NB4 (cell line): ENCODE measurements around the gene H6PD.

Experiments used
- DNase-seq: peaks from one replicate; pipeline ENCODE4 v3.0.0; 2010; ENCODE audit warnings: low read depth
- H3K4me3 ChIP-seq: one replicate; pipeline ENCODE4 v1.5.1; 2011; ENCODE audit warnings: mild to moderate bottlenecking, low read depth, low read length, moderate library complexity
- MYC ChIP-seq: IDR thresholded peaks from 2 replicates; pipeline ENCODE4 v1.6.1; 2011; ENCODE audit warnings: low read depth, low read length
- POLR2A ChIP-seq: IDR thresholded peaks from 2 replicates; pipeline ENCODE4 v1.6.1; 2011; ENCODE audit warnings: mild to moderate bottlenecking; ENCODE audit not compliant: insufficient read length; ENCODE audit errors: extremely low read depth
- TF ChIP-seq, protein P1 (sequence below): IDR thresholded peaks from 2 replicates; pipeline ENCODE4 v1.6.1; 2011; ENCODE audit warnings: low read depth, low read length
- TF ChIP-seq, protein P2 (sequence below): IDR thresholded peaks from one replicate; pipeline ENCODE4 v1.5.1; 2012; ENCODE audit warnings: low read depth, low read length

Gene H6PD

DNA sequence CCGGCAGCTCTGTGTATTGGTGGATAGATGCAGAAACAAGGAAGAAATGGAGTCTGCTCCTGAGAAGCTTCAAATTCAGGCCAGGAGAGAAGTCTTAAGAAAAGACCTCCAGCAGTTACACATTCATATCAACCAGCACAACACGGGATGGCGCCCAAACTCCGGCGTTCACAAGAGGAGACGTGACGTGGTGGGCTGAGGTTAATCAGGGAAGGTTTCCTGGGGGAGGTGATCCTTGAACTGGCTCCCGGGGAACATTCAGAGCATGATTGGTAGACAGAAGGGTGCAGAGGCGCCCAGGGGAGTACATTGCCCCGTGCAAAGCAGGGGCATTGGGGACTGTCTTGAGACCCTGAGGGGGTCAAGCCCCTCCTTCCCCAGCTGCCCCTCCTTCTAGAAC is 30.5 kb downstream of the H6PD start:
- H3K4me3 ChIP-seq, result no peak overlapping the region
- DNase-seq, result no peak
- TF ChIP-seq POLR2A (no peak), MYC (no peak)
- TF ChIP-seq, protein P1, sequence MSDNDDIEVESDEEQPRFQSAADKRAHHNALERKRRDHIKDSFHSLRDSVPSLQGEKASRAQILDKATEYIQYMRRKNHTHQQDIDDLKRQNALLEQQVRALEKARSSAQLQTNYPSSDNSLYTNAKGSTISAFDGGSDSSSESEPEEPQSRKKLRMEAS, result no peak
- TF ChIP-seq, protein P2, sequence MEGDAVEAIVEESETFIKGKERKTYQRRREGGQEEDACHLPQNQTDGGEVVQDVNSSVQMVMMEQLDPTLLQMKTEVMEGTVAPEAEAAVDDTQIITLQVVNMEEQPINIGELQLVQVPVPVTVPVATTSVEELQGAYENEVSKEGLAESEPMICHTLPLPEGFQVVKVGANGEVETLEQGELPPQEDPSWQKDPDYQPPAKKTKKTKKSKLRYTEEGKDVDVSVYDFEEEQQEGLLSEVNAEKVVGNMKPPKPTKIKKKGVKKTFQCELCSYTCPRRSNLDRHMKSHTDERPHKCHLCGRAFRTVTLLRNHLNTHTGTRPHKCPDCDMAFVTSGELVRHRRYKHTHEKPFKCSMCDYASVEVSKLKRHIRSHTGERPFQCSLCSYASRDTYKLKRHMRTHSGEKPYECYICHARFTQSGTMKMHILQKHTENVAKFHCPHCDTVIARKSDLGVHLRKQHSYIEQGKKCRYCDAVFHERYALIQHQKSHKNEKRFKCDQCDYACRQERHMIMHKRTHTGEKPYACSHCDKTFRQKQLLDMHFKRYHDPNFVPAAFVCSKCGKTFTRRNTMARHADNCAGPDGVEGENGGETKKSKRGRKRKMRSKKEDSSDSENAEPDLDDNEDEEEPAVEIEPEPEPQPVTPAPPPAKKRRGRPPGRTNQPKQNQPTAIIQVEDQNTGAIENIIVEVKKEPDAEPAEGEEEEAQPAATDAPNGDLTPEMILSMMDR, result no peak

DNA sequence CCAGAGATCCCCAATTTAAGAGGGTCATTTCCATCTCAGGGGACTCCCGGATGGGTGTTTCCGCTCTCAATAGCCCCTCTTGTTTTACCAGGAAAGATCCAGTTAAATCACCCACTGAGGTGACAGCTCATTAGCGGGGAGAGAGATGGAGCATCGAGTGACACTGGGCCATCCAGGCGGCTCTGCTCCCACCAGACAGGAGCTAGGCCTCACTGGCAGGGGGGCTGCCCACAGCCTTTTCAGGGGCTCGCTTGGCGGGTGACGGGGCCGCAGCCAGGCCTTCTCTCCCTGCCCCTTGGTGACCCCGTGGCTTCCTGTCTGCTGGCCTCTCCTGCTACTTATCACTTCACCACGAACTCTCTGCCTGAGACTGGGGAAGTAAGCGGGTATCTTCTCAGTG is 31.4 kb downstream of the H6PD start:
- no peak for DNase-seq
- TF ChIP-seq, protein P1, result no peak
- TF ChIP-seq, protein P2, result no peak
- no peak for TF ChIP-seq POLR2A
- TF ChIP-seq MYC, result no peak
- H3K4me3 ChIP-seq, result no peak overlapping the region

DNA sequence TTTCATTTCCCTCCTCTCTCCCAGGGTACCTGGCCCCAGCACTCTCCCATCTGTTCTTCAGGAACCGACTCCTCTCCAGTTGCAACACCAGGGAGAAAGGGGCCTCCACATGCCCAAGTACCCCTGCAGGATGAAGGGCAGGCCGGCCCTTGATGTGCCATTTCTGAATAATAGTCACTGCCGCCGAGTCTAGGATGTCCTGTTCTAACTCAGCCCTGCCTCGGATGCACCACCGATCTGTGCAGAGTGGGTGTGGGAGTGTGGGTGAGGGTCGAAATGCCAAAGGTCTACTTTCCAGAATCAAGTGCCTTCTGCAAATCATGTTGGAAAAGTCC is 32.7 kb downstream of the H6PD start:
- DNase-seq, result no peak
- H3K4me3 ChIP-seq, result no peak overlapping the region
- TF ChIP-seq, protein P2, result no peak
- TF ChIP-seq POLR2A, result no peak
- TF ChIP-seq, protein P1, result no peak
- no peak for TF ChIP-seq MYC

DNA sequence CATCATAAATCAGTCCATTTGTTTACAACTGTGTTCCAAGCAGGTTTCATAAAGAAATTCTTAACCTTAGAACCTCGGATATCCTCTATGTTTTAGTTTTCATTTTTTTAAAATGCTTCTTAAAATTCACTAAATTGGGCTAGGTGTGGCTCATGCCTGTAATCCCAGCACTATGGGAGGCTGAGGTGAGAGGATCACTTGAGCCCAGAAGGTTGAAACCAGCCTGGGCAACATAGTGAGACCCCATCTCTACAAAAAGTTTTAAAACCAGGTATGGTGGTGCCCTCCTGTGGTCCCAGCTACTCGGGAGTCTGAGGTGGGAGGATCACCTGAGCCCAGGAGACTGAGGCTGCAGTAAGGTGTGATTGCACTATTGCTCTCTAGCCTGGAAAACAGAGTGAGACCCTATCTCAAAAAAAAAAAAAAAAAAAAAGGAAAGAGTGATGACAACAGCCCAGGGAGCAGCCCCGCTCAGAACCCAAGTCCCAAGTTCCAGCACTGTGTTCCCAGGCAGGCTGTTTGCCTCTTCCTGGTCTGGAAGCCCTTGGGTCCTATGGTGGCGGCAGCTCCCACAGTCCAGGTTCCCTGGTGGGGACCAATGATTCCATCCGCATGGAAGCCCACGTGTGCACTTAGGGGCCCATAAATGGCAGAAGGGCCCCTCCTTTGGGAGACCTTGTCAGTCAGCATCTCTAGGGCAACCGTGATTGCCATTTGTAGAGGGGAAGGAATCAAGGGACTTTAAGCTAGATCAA is 33.4 kb downstream of the H6PD start:
- no peak for TF ChIP-seq POLR2A
- TF ChIP-seq, protein P1, result no peak
- no peak for TF ChIP-seq MYC
- TF ChIP-seq, protein P2, result no peak
- DNase-seq, result no peak
- no peak overlapping the region for H3K4me3 ChIP-seq

DNA sequence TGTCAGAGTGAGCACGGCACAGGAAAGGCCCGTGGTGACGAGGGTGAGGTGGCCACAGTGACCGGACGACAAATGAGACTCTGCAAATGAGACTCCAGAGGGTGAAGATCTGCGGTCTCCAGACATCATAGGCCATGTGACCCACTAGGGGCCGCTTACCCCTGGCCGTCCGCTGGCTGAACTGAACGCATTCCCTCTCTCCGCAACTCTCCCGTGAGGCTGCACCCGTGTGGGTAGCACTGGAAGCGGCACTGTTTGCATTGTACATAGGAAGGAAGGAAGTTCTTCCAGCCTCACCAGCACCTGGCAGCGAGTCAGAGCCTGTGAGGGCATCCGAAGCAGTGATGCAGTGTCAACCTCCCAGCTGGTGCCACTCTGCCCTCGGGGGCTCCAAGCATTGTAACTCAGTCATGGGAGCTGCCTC is 34.5 kb downstream of the H6PD start:
- H3K4me3 ChIP-seq, result no peak overlapping the region
- no peak for DNase-seq
- TF ChIP-seq MYC (no peak), POLR2A (no peak)
- TF ChIP-seq, protein P1, result no peak
- TF ChIP-seq, protein P2, result no peak
